Panc1 (cell line): ENCODE results near the gene SLC6A6.

Experiments
- POLR2AphosphoS5 ChIP-seq: IDR thresholded peaks from 2 replicates; pipeline ENCODE4 v1.6.1; 2012; ENCODE audit warnings: mild to moderate bottlenecking, low read depth, low read length, moderate library complexity
- TF ChIP-seq, protein P1 (sequence below): fragments of 450-650 bp; IDR thresholded peaks from 2 replicates; pipeline ENCODE4 v1.5.1; 2017; ENCODE audit warnings: mild to moderate bottlenecking
- TF ChIP-seq, protein P2 (sequence below), 2 experiments: IDR thresholded peaks; 2 replicates each; pipeline ENCODE4 v1.6.1; 2011 to 2012; ENCODE audit warnings: low read depth in 2 of 2, control low read depth in 1 of 2, low read length in 1 of 2, mild to moderate bottlenecking in 1 of 2, moderate library complexity in 1 of 2; ENCODE audit not compliant: insufficient read depth in 1 of 2

DNA sequence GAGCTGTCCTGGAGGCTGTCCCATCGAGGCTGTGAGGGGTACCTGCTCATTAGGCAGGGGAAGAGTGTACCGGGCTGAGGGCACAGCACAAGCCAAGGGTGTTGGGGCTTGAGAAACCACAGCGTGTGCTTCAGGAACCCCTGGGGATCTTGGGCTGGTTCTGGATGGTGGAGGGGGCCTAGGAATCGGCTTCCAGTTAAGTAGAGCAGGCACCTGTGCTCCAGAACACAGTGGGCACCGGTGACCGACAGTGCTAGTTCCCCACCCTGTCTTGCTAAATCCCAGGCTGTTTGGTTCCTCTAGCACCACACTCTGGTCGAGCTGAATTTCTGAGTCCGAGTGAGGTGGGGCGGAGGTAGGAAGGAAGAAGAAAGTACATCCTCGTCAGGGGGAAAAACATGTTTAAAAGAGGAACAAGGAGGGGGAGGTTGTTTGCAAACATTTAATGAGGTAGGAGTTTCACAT lies 29.1 kb downstream of the SLC6A6 start:
- TF ChIP-seq, protein P1, sequence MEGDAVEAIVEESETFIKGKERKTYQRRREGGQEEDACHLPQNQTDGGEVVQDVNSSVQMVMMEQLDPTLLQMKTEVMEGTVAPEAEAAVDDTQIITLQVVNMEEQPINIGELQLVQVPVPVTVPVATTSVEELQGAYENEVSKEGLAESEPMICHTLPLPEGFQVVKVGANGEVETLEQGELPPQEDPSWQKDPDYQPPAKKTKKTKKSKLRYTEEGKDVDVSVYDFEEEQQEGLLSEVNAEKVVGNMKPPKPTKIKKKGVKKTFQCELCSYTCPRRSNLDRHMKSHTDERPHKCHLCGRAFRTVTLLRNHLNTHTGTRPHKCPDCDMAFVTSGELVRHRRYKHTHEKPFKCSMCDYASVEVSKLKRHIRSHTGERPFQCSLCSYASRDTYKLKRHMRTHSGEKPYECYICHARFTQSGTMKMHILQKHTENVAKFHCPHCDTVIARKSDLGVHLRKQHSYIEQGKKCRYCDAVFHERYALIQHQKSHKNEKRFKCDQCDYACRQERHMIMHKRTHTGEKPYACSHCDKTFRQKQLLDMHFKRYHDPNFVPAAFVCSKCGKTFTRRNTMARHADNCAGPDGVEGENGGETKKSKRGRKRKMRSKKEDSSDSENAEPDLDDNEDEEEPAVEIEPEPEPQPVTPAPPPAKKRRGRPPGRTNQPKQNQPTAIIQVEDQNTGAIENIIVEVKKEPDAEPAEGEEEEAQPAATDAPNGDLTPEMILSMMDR = no peak
- TF ChIP-seq, protein P2, sequence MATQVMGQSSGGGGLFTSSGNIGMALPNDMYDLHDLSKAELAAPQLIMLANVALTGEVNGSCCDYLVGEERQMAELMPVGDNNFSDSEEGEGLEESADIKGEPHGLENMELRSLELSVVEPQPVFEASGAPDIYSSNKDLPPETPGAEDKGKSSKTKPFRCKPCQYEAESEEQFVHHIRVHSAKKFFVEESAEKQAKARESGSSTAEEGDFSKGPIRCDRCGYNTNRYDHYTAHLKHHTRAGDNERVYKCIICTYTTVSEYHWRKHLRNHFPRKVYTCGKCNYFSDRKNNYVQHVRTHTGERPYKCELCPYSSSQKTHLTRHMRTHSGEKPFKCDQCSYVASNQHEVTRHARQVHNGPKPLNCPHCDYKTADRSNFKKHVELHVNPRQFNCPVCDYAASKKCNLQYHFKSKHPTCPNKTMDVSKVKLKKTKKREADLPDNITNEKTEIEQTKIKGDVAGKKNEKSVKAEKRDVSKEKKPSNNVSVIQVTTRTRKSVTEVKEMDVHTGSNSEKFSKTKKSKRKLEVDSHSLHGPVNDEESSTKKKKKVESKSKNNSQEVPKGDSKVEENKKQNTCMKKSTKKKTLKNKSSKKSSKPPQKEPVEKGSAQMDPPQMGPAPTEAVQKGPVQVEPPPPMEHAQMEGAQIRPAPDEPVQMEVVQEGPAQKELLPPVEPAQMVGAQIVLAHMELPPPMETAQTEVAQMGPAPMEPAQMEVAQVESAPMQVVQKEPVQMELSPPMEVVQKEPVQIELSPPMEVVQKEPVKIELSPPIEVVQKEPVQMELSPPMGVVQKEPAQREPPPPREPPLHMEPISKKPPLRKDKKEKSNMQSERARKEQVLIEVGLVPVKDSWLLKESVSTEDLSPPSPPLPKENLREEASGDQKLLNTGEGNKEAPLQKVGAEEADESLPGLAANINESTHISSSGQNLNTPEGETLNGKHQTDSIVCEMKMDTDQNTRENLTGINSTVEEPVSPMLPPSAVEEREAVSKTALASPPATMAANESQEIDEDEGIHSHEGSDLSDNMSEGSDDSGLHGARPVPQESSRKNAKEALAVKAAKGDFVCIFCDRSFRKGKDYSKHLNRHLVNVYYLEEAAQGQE (IDR thresholded peaks at IDR 0.05; ENCODE audit: insufficient read depth in 1 of 2, low read depth in 2 of 2, low read length in 1 of 2) = no peak
- no peak for TF ChIP-seq POLR2AphosphoS5
